H1 (cell line): Measurements from ENCODE around the gene CTNND2. TPM values are rescaled to one million over a fixed set of nuclear protein-coding genes. Genes with fewer than 3 reads are reported as not detected.

Experiments used
- CTCF ChIA-PET: fragments of 300-600 bp; sonication (Branson Sonifier 250); formaldehyde crosslinking; loops from one replicate; lab custom pipeline; 2021; ENCODE audit not compliant: partially characterized antibody; lab: Charles Lee
- POLR2A ChIA-PET: fragments of 300-600 bp; sonication (Branson Sonifier 250); formaldehyde crosslinking; loops from one replicate; lab custom pipeline; 2021; ENCODE audit warnings: inconsistent platforms; ENCODE audit not compliant: partially characterized antibody; lab: Charles Lee
- DNase-seq, 2 experiments: peaks; one replicate each; pipeline versions ENCODE4 v3.0.0 to v3.0.0-alpha.2; 2010 to 2022; ENCODE audit warnings: low spot score in 2 of 2, low read depth in 1 of 2, mixed read lengths in 1 of 2
- FAIRE-seq: peaks from 2 replicates; lab custom pipeline; 2011; peaks lifted over from hg19 to GRCh38; lab: Jason Lieb, UNC
- H2AFZ ChIP-seq: 2 replicates; pipeline ENCODE4 v1.8.1; 2012; ENCODE audit warnings: low read length, inconsistent platforms
- H2AK5ac ChIP-seq: 2 replicates; pipeline ENCODE4 v1.6.1; 2013; ENCODE audit warnings: low read depth, low read length
- H2BK120ac ChIP-seq: replicated peaks from 2 replicates; pipeline ENCODE3; 2013; ENCODE audit warnings: low read depth, low read length, inconsistent platforms
- H2BK12ac ChIP-seq: 2 replicates; pipeline ENCODE4 v1.6.1; 2013; ENCODE audit warnings: low read depth, low read length
- H2BK15ac ChIP-seq: 2 replicates; pipeline ENCODE4 v1.6.1; 2013; ENCODE audit warnings: low read length
- H2BK20ac ChIP-seq: 2 replicates; pipeline ENCODE4 v1.6.1; 2013; ENCODE audit warnings: low read length
- H2BK5ac ChIP-seq: 2 replicates; pipeline ENCODE4 v1.6.1; 2013; ENCODE audit warnings: low read depth, low read length
- H3K14ac ChIP-seq: 2 replicates; pipeline ENCODE4 v1.6.1; 2013; ENCODE audit warnings: inconsistent platforms; ENCODE audit not compliant: insufficient read length
- H3K18ac ChIP-seq: 2 replicates; pipeline ENCODE4 v1.6.1; 2013; ENCODE audit warnings: low read length; ENCODE audit errors: extremely low read depth
- H3K23ac ChIP-seq: 2 replicates; pipeline ENCODE4 v1.6.1; 2013; ENCODE audit warnings: inconsistent platforms; ENCODE audit not compliant: insufficient read length
- H3K23me2 ChIP-seq: 2 replicates; pipeline ENCODE4 v1.6.1; 2013; ENCODE audit warnings: low read depth, low read length
- H3K27ac ChIP-seq: 2 replicates; pipeline ENCODE4 v1.6.1; 2011; ENCODE audit warnings: low read depth, low read length, inconsistent platforms
- H3K27me3 ChIP-seq, 4 experiments: replicated peaks in 1 of 4; 1 replicate in 1 of 4; 2 replicates in 3 of 4; pipeline versions ENCODE4 v1.6.1 to v1.8.1; 2011 to 2013; ENCODE audit warnings: low read length in 3 of 4, mild to moderate bottlenecking in 3 of 4, inconsistent platforms in 2 of 4, mixed read lengths in 2 of 4, moderate library complexity in 1 of 4; ENCODE audit not compliant: control insufficient read depth in 3 of 4, insufficient read depth in 3 of 4; ENCODE audit errors: extremely low read depth in 1 of 4
- H3K36me3 ChIP-seq, 4 experiments: 2 replicates each; pipeline versions ENCODE4 v1.6.1 to v1.8.1; 2011 to 2013; ENCODE audit warnings: mild to moderate bottlenecking in 4 of 4, low read length in 3 of 4, moderate library complexity in 2 of 4, control low read depth in 1 of 4, inconsistent platforms in 1 of 4; ENCODE audit not compliant: insufficient read depth in 4 of 4, control insufficient read depth in 2 of 4
- H3K4ac ChIP-seq: replicated peaks from 2 replicates; pipeline ENCODE3; 2013; ENCODE audit warnings: low read length, low read depth, mixed read lengths, inconsistent platforms; ENCODE audit not compliant: insufficient read length
- H3K4me1 ChIP-seq, 4 experiments: replicated peaks in 1 of 4; 1 replicate in 1 of 4; 2 replicates in 3 of 4; pipeline versions ENCODE4 v1.6.1 to v1.8.1; 2011 to 2013; ENCODE audit warnings: low read length in 3 of 4, inconsistent platforms in 2 of 4, mixed read lengths in 1 of 4; ENCODE audit not compliant: insufficient read depth in 4 of 4, control insufficient read depth in 3 of 4
- H3K4me2 ChIP-seq, 2 experiments: 2 replicates each; pipeline versions ENCODE4 v1.6.1 to v1.8.1; 2011 to 2013; ENCODE audit warnings: low read depth in 2 of 2, low read length in 2 of 2, control low read depth in 1 of 2, inconsistent platforms in 1 of 2, mild to moderate bottlenecking in 1 of 2; ENCODE audit not compliant: insufficient read depth in 1 of 2
- H3K4me3 ChIP-seq, 4 experiments: fragments of 200-600, 300-600 bp in 1 of 4; sonication (generic), shearing (Covaris generic), sonication (Bioruptor Twin) in 1 of 4; 2 replicates each; pipeline versions ENCODE4 v1.5.1 to v1.8.1; 2011 to 2016; ENCODE audit warnings: low read length in 4 of 4, low read depth in 3 of 4, control low read depth in 2 of 4, inconsistent platforms in 2 of 4, mild to moderate bottlenecking in 2 of 4, mixed read lengths in 1 of 4, moderate library complexity in 1 of 4; ENCODE audit not compliant: insufficient read depth in 2 of 4; ENCODE audit errors: extremely low read depth in 1 of 4
- H3K56ac ChIP-seq: replicated peaks from 2 replicates; pipeline ENCODE3; 2013; ENCODE audit warnings: low read depth, mild to moderate bottlenecking, mixed read lengths, low read length, inconsistent platforms; ENCODE audit not compliant: insufficient read length
- H3K79me1 ChIP-seq: 2 replicates; pipeline ENCODE4 v1.6.1; 2013; ENCODE audit warnings: low read depth, low read length, control low read depth
- H3K79me2 ChIP-seq, 2 experiments: 2 replicates each; pipeline versions ENCODE4 v1.6.1 to v1.8.1; 2012 to 2013; ENCODE audit warnings: low read length in 2 of 2, mild to moderate bottlenecking in 2 of 2, inconsistent platforms in 1 of 2; ENCODE audit not compliant: insufficient read depth in 2 of 2, control insufficient read depth in 1 of 2
- H3K9ac ChIP-seq, 4 experiments: replicated peaks in 1 of 4; 1 replicate in 1 of 4; 2 replicates in 3 of 4; pipeline versions ENCODE4 v1.6.1 to v1.8.1; 2011 to 2013; ENCODE audit warnings: low read depth in 3 of 4, low read length in 3 of 4, control low read depth in 2 of 4, mild to moderate bottlenecking in 2 of 4, moderate library complexity in 2 of 4, inconsistent platforms in 1 of 4; ENCODE audit errors: extremely low read depth in 1 of 4
- H3K9me3 ChIP-seq, 2 experiments: 2 replicates each; pipeline versions ENCODE4 v1.6.1 to v1.8.1; 2012 to 2013; ENCODE audit warnings: mild to moderate bottlenecking in 2 of 2, moderate library complexity in 2 of 2, control low read depth in 1 of 2, inconsistent platforms in 1 of 2, low read depth in 1 of 2, low read length in 1 of 2, mixed read lengths in 1 of 2; ENCODE audit not compliant: insufficient read depth in 2 of 2
- H4K20me1 ChIP-seq, 2 experiments: replicated peaks in 1 of 2; 2 replicates each; pipeline versions ENCODE3 to v1.8.1; 2011 to 2013; ENCODE audit warnings: inconsistent platforms in 2 of 2, low read length in 2 of 2, mild to moderate bottlenecking in 1 of 2; ENCODE audit not compliant: insufficient read depth in 2 of 2, control insufficient read depth in 1 of 2
- H4K5ac ChIP-seq: 2 replicates; pipeline ENCODE4 v1.6.1; 2013; ENCODE audit warnings: low read length, low read depth, mixed read lengths, inconsistent platforms; ENCODE audit not compliant: insufficient read length
- H4K8ac ChIP-seq: 2 replicates; pipeline ENCODE4 v1.8.0; 2013; ENCODE audit warnings: mild to moderate bottlenecking, moderate library complexity, low read length, inconsistent platforms; ENCODE audit not compliant: insufficient read depth; ENCODE audit errors: extremely low read depth
- H4K91ac ChIP-seq: replicated peaks from 2 replicates; pipeline ENCODE3; 2013; ENCODE audit warnings: low read length, mixed read lengths, inconsistent platforms; ENCODE audit not compliant: insufficient read length
- ASH2L ChIP-seq: fragments of 200-600, 300-600 bp; sonication (generic); IDR thresholded peaks from one replicate; pipeline ENCODE4 v1.7.1; 2017; ENCODE audit warnings: low read length
- CBX8 ChIP-seq: fragments of 300-800, 300-1000 bp; sonication (generic); IDR thresholded peaks from 2 replicates; pipeline ENCODE4 v1.7.1; 2016; ENCODE audit warnings: low read depth, low read length, borderline replicate concordance
- EP300 ChIP-seq, 2 experiments: IDR thresholded peaks; 1 replicate in 1 of 2; 2 replicates in 1 of 2; pipeline ENCODE4 v1.6.1; 2011 to 2012; ENCODE audit warnings: low read depth in 2 of 2, low read length in 2 of 2, mild to moderate bottlenecking in 2 of 2, borderline replicate concordance in 1 of 2, inconsistent platforms in 1 of 2, moderate library complexity in 1 of 2
- EZH2 ChIP-seq: fragments of 200-600 bp; sonication (generic); IDR thresholded peaks from 2 replicates; pipeline ENCODE4 v1.7.1; 2012; ENCODE audit warnings: low read depth, mild to moderate bottlenecking, moderate library complexity, low read length, inconsistent platforms; ENCODE audit not compliant: severe bottlenecking
- KDM4A ChIP-seq: IDR thresholded peaks from one replicate; pipeline ENCODE4 v1.7.1; 2012; ENCODE audit warnings: low read depth, mild to moderate bottlenecking, moderate library complexity, low read length, inconsistent platforms; ENCODE audit not compliant: severe bottlenecking
- NANOG ChIP-seq: IDR thresholded peaks from 2 replicates; pipeline ENCODE4 v1.6.1; 2011; ENCODE audit warnings: low read length, low read depth, mild to moderate bottlenecking, inconsistent platforms; ENCODE audit not compliant: insufficient read depth, poor library complexity, severe bottlenecking
- POU5F1 ChIP-seq: IDR thresholded peaks from 2 replicates; pipeline ENCODE4 v1.6.1; 2011; ENCODE audit warnings: low read depth, mild to moderate bottlenecking, low read length, moderate library complexity
- TEAD4 ChIP-seq: IDR thresholded peaks from 2 replicates; pipeline ENCODE4 v1.6.1; 2012; ENCODE audit warnings: low read depth, low read length, inconsistent platforms, mixed read lengths
- YY1 ChIP-seq: IDR thresholded peaks from 2 replicates; pipeline ENCODE4 v1.6.1; 2011; ENCODE audit warnings: low read depth, mild to moderate bottlenecking, low read length
- WGBS, 2 experiments: shearing (Covaris generic) in 1 of 2; methylation state at CpG; one replicate each; pipeline versions ENCODE4 v1.1.6 to v1.1.7; 2013 to 2015; ENCODE audit warnings: low lambda C conversion rate in 2 of 2, mixed read lengths in 2 of 2, inconsistent platforms in 1 of 2, low coverage in 1 of 2, missing lambda C conversion rate in 1 of 2; ENCODE audit not compliant: insufficient replicate concordance in 2 of 2, insufficient coverage in 1 of 2, insufficient read length in 1 of 2; ENCODE audit errors: extremely low coverage in 1 of 2, missing lambda C conversion rate in 1 of 2; 5-methylcytosine and 5-hydroxymethylcytosine counted together
- polyA plus RNA-seq, 7 experiments: library from polyadenylated mRNA; depleted of rRNA in 3 of 7; stranded (reverse) in 5 of 7; unstranded in 2 of 7; fragments of >200 nt in 5 of 7; fragments of 200-250 nt in 2 of 7; gene quantifications; 1 replicate in 5 of 7; 2 replicates in 1 of 7; 4 replicates in 1 of 7; pipeline versions ENCODE4 v1.2.1 to v1.2.3, GENCODE V29; 2011 to 2013; ENCODE audit warnings: missing spikeins in 2 of 7, mixed read lengths in 2 of 7
- total RNA-seq: library from RNA; stranded (reverse); fragmentation: NEBNext Ultra II Directional; extraction: Animal tissue kit (Norgen Biotek cat#: 25700); gene quantifications from 2 replicates; pipeline ENCODE4 v1.2.1, GENCODE V29; 2021

The CTNND2 gene
- total and polyA plus RNA-seq, 2 of the 8 experiments (the other 6 are each of a cell fraction or from before 2014, with no cell fraction given) = 7.4 to 14.2 TPM

DNA sequence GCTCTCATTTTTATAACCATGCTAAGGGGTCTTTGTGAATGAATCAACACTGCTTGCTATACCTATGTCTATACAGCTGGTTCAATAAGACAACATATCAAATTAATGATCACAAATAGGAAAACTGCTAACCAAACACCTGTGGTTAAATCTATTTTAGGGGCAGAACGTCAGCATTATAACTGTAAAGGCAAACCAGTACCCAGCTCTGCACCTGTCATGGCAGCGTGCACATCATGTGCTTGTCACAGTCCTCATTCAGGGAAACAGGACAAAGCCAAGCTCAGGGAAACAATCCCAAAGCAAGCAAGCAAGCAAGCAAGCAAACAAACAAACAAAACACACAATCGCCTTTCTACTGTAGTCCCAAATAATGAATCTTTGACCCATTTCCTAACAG, 865.5 kb downstream of the CTNND2 start:
- CTCF ChIA-PET = interaction anchor here (1.1 to 1.9 kb wide), 6 partner anchors 9 to 172 kb away, joined by 3 to 6 read pairs (median 3); no protein-coding TSS in a partner anchor
- FAIRE-seq = no peak

More for the DNA sequence above, 865.5 kb downstream of the CTNND2 start:
- no peak overlapping the region for H3K14ac ChIP-seq
- H3K9me3 ChIP-seq = no peaks in the 10 kb centered on the region
- H2BK5ac ChIP-seq = no peak overlapping the region
- no peak overlapping the region for H4K5ac ChIP-seq
- TF ChIP-seq TEAD4 = no peak
- TF ChIP-seq KDM4A = no peak
- TF ChIP-seq NANOG = no peak
- TF ChIP-seq YY1 = no peak
- no peak for TF ChIP-seq EZH2
- TF ChIP-seq CBX8 = no peak
- no peak for TF ChIP-seq ASH2L
- no peak for TF ChIP-seq POU5F1
- TF ChIP-seq EP300 (IDR thresholded peaks at IDR 0.05; ENCODE audit: borderline replicate concordance in 1 of 2, low read depth in 2 of 2, low read length in 2 of 2) = no peak
- no peak overlapping the region for H3K27ac ChIP-seq
- H2BK20ac ChIP-seq = no peak overlapping the region
- H3K4ac ChIP-seq = no peak overlapping the region
- H3K4me1 ChIP-seq = no peaks in the 10 kb centered on the region
- H2BK15ac ChIP-seq = no peak overlapping the region
- H4K8ac ChIP-seq = no peak overlapping the region
- H2BK120ac ChIP-seq = no peak overlapping the region
- H4K91ac ChIP-seq = no peak overlapping the region
- H2BK12ac ChIP-seq = no peak overlapping the region
- no peaks in the 10 kb centered on the region for H3K27me3 ChIP-seq
- no peak overlapping the region for H2AFZ ChIP-seq
- H3K18ac ChIP-seq = no peak overlapping the region
- H3K23ac ChIP-seq = no peak overlapping the region
- no peak overlapping the region for H2AK5ac ChIP-seq
- no peak overlapping the region for H3K4me3 ChIP-seq
- H3K36me3 ChIP-seq = no peaks in the 10 kb centered on the region
- H3K79me1 ChIP-seq = no peaks in the 10 kb centered on the region
- H4K20me1 ChIP-seq = no peaks in the 10 kb centered on the region
- 80% methylated on average over 3 of the region's 3 CpGs; no CpG with 5 or more reads in 1 of the 2 experiments for WGBS, 2 experiments
- H3K79me2 ChIP-seq = no peaks in the 10 kb centered on the region
- H3K4me2 ChIP-seq = no peak overlapping the region
- no peak overlapping the region for H3K56ac ChIP-seq
- POLR2A ChIA-PET = no interaction called here
- DNase-seq = no peak
- no peaks in the 10 kb centered on the region for H3K23me2 ChIP-seq
- no peak overlapping the region for H3K9ac ChIP-seq
